ENCODE data around the gene PAX4. TPM values are rescaled to one million over a fixed set of nuclear protein-coding genes. Genes with fewer than 3 reads are reported as not detected.

Gene PAX4
- polyA plus RNA-seq, 1 of the 3 experiments (the other 2 are of a cell fraction), result not detected

GRCh38 chr7:127657500-127657899 lies 39.6 kb upstream of the PAX4 start:
- no peaks in the 10 kb centered on the region for H3F3A ChIP-seq (replicated peaks; ENCODE audit: insufficient read depth)
- H3K79me2 ChIP-seq (ENCODE audit: insufficient read depth), result peaks cover 100% of the 10 kb centered on the region
- H2AFZ ChIP-seq (ENCODE audit: low read depth), result no peak overlapping the region
- CTCF ChIA-PET, result interaction anchor here (1.3 to 1.8 kb wide), 4 partner anchors 18 to 559 kb away, joined by 3 to 6 read pairs (median 4); no protein-coding TSS in a partner anchor
- WGBS (ENCODE audit: low lambda C conversion rate), result 97% methylated on average over 3 of the region's 3 CpGs
- no peak overlapping the region for H3K4me3 ChIP-seq (ENCODE audit: low read depth in 2 of 2, low read length in 1 of 2)
- peaks cover 83% of the 10 kb centered on the region for H4K20me1 ChIP-seq (ENCODE audit: insufficient read depth)
- H3K36me3 ChIP-seq (replicated peaks in 1 of 2; ENCODE audit: control insufficient read depth in 1 of 2, insufficient read depth in 2 of 2, low read length in 1 of 2), result peaks cover 25 to 34% of the 10 kb centered on the region in 2 experiments
- TF ChIP-seq FOSL2 (IDR thresholded peaks at IDR 0.05; ENCODE audit: borderline replicate concordance, low read depth) (no peak), IRF3 (IDR thresholded peaks at IDR 0.05; ENCODE audit: low read depth, low read length) (no peak), REST (IDR thresholded peaks at IDR 0.05; ENCODE audit: low read depth, low read length) (no peak), RFX5 (IDR thresholded peaks at IDR 0.05; ENCODE audit: low read length) (no peak), GATA2 (CRISPR knock-in tag; IDR thresholded peaks at IDR 0.05) (no peak), FOXM1 (IDR thresholded peaks at IDR 0.05; ENCODE audit: low read depth) (no peak), MXI1 (IDR thresholded peaks at IDR 0.05; ENCODE audit: low read depth, low read length) (no peak), NRF1 (IDR thresholded peaks at IDR 0.05; ENCODE audit: low read depth, low read length) (no peak), CHD2 (IDR thresholded peaks at IDR 0.05; ENCODE audit: low read length, partially characterized antibody) (no peak), SIN3A (IDR thresholded peaks at IDR 0.05; ENCODE audit: borderline replicate concordance, low read depth, low read length) (no peak), RAD21 (IDR thresholded peaks at IDR 0.05; ENCODE audit: low read length) (no peak), POLR2AphosphoS5 (IDR thresholded peaks at IDR 0.05; ENCODE audit: low read depth, low read length) (no peak), FOXJ3 (CRISPR knock-in tag; IDR thresholded peaks at IDR 0.05) (no peak), EP300 (IDR thresholded peaks at IDR 0.05; ENCODE audit: borderline replicate concordance in 1 of 2, low read depth in 1 of 2, low read length in 1 of 2) (no peak), SMC3 (IDR thresholded peaks at IDR 0.05; ENCODE audit: low read depth, low read length) (no peak), MEF2A (IDR thresholded peaks at IDR 0.05; ENCODE audit: borderline replicate concordance, low read depth) (no peak), YY1 (IDR thresholded peaks at IDR 0.05; ENCODE audit: low read depth) (no peak), JUND (IDR thresholded peaks at IDR 0.05) (no peak), TCF12 (IDR thresholded peaks at IDR 0.05) (no peak), EZH2phosphoT487 (IDR thresholded peaks at IDR 0.05; ENCODE audit: borderline replicate concordance, low read depth) (no peak)
- no peak overlapping the region for H3K27ac ChIP-seq (ENCODE audit: low read depth in 2 of 2, low read length in 1 of 2)
- peaks cover 21% of the 10 kb centered on the region in 2 experiments for H3K4me1 ChIP-seq (ENCODE audit: control insufficient read depth in 1 of 2, insufficient read depth in 2 of 2, low read depth in 1 of 2, low read length in 1 of 2)
- no peak overlapping the region for H3K4me2 ChIP-seq
- H3K27me3 ChIP-seq (ENCODE audit: insufficient read depth), result no peaks in the 10 kb centered on the region
- POLR2A ChIA-PET, result no interaction called here
- DNase-seq, result no peak
- H3K9me2 ChIP-seq, result no peaks in the 10 kb centered on the region
- H3K9me3 ChIP-seq, result no peaks in the 10 kb centered on the region
- H3K9ac ChIP-seq, result no peak overlapping the region
